ENCODE measurements around the gene MRPL38.
"Not testable (repeated sequence)": the region's sequence is repeated elsewhere in the genome, so short reads cannot be mapped to it uniquely, and the experiment has no call there.

The MRPL38 gene

DNA sequence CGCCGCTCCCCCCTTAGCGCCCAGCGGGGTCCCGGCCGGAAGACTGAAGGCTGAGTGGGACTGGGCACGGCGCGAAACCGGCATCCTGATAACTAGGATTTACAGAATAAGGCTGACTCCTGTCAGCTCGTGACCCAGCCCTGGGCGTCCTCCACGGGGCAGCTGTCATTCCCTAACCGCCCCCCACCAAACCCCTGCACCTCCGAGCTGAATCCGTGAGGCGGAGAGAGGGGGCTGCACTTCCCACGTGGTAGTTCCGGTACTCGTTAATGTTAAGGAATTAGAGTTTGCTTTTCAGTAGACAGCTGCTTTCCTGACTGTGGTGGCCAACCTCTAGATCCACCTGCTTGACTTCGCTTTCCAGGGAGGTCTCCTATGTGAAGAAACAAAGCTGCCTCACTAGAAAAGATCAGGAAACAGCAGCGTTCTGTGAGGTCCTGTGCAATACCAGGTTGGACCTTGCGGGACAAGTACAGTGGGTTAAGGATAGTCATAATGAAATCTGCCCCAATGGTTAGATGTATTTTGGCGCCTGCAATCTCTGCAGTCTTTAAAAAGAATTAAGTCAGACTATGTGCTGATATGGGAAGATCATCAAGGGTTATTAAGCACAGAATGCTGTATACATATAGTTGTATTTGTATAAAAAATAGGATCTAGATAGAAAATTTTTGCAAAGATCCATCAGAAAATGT is 48.5 kb downstream of the MRPL38 start:
- TF ChIP-seq CTCF (IDR thresholded peaks at IDR 0.05; ENCODE audit: low read depth, low read length, missing control alignments): no peak
- H3K4me3 ChIP-seq (replicated peaks; ENCODE audit: low read depth, low read length): peak overlapping the region; percentile 88
- no peak for DNase-seq (ENCODE audit: extremely low read depth, low read depth)

- TF ChIP-seq CTCF (IDR thresholded peaks at IDR 0.05; ENCODE audit: low read depth, low read length, missing control alignments): peak; percentile 49
- DNase-seq (ENCODE audit: extremely low read depth, low read depth): peak; percentile 100
- peak within 1 kb of the TSS; percentile 88 for H3K4me3 ChIP-seq (replicated peaks; ENCODE audit: low read depth, low read length)
Observed at GRCh38 chr17:75855310-75856061, 49.2 kb downstream of the MRPL38 start, which contains the start of gene WBP2. Gene WBP2, minus strand, starts transcription at chr17:75855335. Its CDS starts 38 bp downstream, at chr17:75855297.

- TF ChIP-seq CTCF (IDR thresholded peaks at IDR 0.05; ENCODE audit: low read depth, low read length, missing control alignments): no peak
- H3K4me3 ChIP-seq (replicated peaks; ENCODE audit: low read depth, low read length): peak overlapping the region; percentile 88
- no peak for DNase-seq (ENCODE audit: extremely low read depth, low read depth)
Observed at GRCh38 chr17:75854881-75855309, 49.8 kb downstream of the MRPL38 start.

GRCh38 chr17:75854101-75854748 is 50.5 kb downstream of the MRPL38 start:
- no peak for DNase-seq (ENCODE audit: extremely low read depth, low read depth)
- H3K4me3 ChIP-seq (replicated peaks; ENCODE audit: low read depth, low read length): peak overlapping the region; percentile 88
- no peak for TF ChIP-seq CTCF (IDR thresholded peaks at IDR 0.05; ENCODE audit: low read depth, low read length, missing control alignments)

DNA sequence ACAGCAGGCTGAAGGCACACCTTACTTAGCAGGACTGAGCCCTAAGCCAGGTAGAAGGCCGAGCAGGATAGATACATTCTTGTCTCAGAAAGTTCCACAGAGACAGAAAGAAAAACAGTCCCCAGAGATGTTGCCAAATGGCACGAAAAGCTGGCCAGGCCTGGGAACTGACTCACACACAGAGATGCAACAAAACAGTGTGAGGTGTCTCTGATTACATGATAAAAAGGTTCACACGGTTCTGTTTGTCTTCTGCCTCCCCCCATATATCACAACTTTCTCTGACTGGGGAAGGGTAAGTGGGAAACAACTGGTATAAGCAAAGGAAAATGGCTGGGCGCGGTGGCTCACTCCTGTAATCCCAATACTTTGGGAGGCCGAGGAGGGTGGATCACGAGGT is 51.3 kb downstream of the MRPL38 start:
- H3K4me3 ChIP-seq (replicated peaks; ENCODE audit: low read depth, low read length): no peak overlapping the region
- TF ChIP-seq CTCF (IDR thresholded peaks at IDR 0.05; ENCODE audit: low read depth, low read length, missing control alignments): no peak
- DNase-seq (ENCODE audit: extremely low read depth, low read depth): no peak

GRCh38 chr17:75851693-75851991 is 53.0 kb downstream of the MRPL38 start:
- DNase-seq (ENCODE audit: extremely low read depth, low read depth); H3K4me3 ChIP-seq (replicated peaks; ENCODE audit: low read depth, low read length): not testable (repeated sequence)

Data from HFF-Myc (cell line).